Measurements from ENCODE around the gene SS18L1.

SS18L1 gene

DNA sequence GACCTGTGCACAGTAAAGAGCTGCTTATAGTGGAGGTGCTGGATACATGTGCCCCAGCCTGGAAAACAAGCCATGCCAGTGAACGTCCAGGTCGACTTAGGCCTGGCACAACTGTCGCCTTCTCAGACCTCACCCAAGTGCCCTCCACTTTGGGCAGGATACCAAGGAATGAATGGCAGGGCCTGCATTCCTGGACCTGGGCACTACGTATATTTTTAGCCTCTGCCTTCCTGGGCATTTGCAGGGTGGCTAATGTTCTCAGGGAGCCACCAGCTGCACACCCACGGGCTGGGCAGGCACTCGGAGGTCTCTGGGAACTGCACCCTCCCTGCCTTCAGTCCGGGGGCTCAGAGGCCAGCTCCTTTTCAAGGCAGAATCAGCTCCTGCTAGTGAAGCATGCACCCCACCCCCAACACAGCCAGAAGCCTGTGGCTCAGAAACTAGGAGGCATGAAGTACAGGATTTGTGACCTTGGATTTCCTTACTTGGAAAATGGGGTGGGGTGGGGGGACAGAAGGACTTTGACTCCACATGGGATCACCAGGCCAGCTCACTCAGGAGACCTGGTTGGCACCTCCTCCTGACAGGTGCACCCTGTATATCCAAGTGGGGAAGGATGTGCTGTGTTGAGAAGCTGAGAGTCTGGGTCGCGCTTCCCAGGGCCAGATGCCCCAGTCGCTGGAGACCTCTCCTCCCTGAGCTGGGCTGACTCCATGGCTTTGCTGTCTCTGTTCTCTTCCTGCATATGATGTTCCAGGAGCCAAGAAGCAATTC is 23.8 kb upstream of the SS18L1 start:
- in situ Hi-C loops (cut with HindIII; ENCODE audit: low sequenced_read_pairs): no loop called here

DNA sequence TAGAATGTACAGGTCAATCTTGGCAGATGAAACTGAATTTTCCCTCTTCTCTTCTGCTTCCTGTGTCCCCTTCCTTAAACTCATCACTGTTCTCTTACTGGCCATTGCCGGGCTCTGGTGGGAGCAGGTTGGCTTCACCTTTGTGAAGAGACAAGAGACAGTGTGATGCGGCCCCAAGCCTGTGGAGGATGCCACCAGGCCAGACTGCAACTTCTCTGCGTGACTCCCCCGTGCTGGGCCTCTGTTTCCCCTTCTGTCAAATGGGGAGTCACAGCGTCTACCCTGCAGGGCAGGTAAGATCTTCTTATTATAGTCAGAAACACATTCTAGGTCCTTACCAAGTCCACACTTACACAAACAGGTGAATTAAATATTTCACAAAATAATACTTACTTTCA is 23.2 kb upstream of the SS18L1 start:
- in situ Hi-C loops (cut with HindIII; ENCODE audit: low sequenced_read_pairs): no loop called here

DNA sequence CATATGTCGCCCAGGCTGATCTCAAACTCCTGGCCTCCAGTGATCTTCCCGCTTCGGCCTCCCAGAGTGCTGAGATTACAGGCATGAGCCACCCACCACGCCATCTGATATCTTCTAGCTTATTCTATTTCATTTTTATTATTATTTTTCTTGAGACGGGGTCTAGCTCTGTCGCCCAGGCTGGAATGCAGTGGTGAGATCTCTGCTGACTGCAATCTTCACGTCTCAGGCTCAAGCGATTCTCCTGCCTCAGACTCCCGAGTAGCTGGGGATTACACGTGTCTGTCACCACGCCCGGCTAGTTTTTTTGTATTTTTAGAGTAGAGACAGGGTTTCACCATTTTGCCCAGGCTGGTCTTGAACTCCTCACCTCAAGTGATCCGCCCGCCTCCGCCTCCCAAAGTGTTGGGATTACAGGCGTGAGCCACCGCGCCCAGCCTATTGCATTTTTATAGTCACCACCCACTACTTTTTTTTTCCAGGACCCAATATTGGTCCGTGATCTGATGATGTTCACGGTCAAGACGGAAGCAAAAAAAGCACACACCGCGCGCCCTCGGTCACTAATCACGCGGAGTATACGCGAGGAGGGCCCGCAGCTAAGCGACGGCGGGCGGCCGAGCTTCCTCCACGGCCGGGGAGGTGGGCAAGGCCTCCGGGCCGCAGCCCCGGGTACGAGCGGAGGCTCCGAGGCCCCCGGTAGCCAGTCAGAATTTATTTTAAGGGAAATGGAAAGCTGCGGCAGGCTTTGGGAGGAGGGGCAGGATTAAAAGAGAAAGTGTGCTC is 22.4 kb upstream of the SS18L1 start:
- in situ Hi-C loops (cut with HindIII; ENCODE audit: low sequenced_read_pairs): no loop called here

DNA sequence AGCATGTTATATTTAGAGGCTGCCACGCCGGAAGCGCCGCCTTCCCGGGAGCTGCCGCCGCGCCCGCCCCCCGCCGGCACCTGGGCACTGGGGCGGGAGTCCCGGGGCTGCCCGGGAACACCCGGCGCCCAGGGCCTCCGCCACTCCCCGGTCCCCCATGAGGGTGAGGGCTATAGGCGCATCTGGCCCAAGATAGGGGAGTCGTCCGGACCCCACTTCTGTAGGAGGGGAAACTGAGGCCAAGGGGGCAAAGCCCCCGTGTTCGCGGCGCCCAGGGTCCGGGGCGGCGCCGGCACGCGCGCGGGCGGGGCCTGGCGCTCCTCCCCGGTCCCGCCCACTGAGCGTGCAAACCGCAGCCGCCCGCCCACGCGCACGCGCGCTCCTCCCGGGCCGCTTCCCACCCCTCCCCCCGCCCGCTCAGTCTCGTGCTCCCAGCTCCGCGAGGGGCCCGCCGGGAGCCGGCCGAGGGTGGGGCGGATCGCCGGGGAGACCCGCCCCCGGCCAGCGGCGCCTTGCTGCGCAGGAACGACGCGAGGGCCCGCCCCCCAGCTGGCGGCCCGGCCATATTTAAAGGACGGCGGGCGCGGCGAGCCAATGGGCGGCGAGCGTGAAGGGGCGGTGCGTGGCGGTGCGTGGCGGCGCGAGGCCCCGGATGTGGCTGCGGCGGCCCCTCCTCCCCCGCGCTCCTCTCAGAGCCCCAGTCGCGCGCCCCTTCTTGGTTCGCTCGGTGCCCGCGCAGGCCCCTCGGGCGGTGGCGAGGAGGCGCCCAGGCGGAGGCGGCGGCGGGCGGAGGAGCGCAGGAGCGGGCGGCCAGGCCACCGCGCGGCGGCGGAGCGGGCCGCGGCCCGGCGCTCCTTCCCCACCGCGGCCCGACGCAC is 21.6 kb upstream of the SS18L1 start, which contains the start of gene LSM14B:
TSS of gene LSM14B (plus strand) at position 700 of the 878 bp plus-strand sequence. CDS start 192 bp downstream, outside the sequence.
- in situ Hi-C loops (cut with HindIII; ENCODE audit: low sequenced_read_pairs): no loop called here

DNA sequence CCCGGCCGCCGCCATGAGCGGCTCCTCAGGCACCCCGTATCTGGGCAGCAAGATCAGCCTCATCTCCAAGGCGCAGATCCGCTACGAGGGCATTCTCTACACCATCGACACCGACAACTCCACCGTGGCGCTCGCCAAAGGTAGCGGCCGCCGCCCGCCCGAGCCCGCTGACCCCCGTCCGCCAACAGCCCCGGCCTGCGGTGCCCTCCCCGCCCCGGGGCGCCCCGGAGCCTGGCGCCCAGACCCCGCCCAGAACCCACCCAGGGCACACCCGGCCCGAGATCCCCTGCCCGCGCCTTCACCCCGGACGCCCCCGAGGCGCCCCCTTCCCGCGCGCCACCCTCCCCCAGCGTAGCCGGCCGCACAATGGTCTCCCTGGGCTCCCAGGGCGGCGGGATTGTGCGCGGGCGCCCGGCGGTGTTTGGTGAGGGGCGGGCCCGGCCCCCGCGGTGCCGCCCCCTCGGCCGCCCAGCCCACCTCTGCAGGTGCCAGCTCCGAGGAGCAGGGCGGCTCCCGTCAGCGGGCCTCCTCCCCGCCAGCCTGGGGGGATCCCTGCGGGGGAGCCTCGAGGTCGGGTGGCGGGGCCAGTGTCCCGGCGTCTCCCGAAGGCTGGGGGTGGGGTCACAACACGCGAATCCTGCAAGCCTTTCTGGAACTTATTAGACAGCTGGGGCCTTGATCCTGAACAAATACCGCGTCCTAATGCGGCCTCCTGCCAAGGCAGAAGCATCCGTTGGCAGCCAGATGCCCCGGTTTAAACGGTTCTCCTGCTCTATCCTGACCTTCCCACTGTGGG is 20.7 kb upstream of the SS18L1 start:
- in situ Hi-C loops (cut with HindIII; ENCODE audit: low sequenced_read_pairs): no loop called here

DNA sequence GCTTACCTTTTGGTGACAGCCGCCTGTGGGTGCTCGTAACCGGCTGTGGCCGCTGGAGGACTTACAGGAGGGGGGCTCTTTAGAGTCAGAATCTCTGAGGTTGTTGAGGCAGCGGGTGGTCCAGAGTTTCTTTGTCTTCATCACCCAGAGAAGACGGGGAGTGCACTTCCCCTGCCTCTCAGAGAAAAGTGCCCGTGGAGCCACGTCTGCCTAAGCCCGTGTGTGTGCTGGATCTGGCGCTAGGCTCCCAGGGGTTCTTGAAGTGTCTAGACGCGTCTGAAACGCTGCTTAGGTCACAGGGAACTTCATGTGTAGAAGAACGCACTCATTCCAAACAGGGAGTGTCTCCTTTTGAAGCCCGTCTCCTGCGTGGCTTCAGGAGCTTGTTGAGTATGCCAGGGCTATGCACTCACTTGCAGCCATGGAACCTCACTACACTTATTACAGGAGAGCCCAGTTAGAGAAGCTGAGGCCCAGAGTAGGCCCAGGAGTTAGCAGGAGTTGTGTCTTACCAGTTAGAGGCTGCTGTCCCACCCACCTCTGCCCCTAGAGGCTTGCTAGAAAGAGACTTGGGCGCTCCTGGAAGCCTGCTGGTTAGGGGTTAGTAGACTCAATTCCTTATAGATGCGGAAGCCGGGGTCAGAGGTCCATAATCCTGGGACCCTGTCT is 20.0 kb upstream of the SS18L1 start:
- in situ Hi-C loops (cut with HindIII; ENCODE audit: low sequenced_read_pairs): no loop called here

DNA sequence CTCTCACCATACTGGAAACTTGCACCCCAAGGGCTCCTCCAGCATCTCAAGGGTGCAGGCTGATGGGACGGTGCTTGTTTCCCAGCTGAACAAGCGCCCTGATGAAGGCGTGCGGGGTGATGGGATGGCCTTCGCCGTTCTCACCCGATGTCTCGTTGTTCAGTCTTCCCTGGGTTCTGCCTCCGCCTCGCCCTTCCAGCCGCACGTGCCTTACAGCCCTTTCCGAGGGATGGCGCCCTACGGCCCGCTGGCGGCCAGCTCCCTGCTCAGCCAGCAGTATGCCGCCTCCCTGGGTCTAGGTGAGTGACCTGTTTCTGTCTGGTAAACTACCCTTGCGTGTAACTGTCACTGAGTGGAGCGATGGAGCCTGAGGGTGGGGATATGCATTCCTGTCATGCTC is 17.4 kb upstream of the SS18L1 start:
- in situ Hi-C loops (cut with HindIII; ENCODE audit: low sequenced_read_pairs): no loop called here

DNA sequence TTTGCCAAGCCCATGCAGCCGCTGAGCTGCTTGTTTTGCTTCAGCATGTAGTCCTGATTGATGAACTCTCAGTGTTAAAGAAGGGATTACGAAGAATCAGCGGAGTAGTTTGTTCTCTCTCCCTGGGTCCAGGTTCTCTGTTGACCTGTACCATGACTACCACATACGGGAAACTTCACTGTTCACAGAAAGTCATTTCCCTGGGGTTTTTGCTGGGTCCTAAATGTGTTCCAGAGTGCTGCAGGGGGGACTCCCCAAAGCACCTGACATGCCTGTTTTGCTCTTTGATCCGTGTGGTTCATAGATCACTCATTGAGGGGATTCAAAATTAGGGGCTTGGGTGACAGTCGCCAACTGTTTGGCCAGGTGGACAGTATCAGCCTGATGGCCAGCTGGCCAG is 15.8 kb upstream of the SS18L1 start:
- in situ Hi-C loops (cut with HindIII; ENCODE audit: low sequenced_read_pairs): no loop called here

DNA sequence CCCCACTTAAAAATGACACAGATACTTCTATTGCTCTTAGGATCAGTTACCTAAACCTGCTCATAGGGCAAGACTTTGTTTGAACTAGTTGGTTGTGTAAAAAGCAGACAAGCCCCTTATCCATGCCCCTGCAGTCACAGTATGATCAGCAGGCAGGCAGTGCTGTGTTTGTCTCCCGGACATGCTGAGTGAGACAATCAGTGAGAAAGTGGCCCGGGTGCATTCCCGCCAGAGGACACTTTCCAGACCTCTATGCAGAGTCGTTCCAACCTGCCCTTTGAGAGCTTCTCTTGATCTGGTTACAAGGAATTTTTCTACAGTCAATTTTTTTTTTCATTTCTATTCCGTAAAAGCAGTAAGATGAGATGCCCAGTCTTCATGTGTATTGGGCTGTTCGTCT is 15.1 kb upstream of the SS18L1 start:
- in situ Hi-C loops (cut with HindIII; ENCODE audit: low sequenced_read_pairs): no loop called here

DNA sequence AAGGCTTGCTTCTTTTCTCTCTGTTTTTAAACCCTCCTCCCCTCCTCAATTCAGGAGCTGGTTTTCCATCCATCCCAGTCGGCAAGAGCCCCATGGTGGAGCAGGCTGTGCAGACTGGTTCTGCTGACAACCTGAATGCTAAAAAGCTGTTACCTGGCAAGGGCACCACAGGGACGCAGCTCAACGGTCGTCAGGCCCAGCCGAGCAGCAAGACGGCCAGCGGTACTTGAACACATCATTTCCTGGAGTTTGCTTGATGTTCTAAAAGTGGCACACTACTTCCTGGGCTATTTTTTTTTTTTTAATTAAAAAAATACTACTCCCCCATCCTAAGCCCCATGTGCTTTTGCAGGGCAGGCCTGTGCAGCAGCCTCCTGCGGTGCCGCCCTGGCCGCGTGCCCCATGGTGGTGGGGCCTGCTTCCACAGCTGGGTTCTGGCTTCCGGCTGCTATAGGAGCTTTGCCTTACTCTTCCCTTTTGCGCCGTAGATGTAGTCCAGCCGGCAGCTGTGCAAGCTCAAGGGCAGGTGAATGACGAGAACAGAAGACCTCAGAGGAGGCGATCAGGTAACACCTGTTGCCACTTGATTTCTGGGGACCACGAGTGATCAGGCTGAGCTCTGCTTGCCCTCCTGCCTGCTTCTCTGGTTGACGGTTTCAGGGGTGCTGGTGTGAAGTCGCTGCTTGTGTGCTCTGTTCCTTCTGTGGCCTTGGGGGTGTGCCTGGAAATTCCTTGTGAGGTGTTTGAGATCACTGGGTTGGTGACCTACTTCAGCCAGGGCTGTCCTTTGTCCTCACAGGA is 13.6 kb upstream of the SS18L1 start:
- in situ Hi-C loops (cut with HindIII; ENCODE audit: low sequenced_read_pairs): no loop called here

DNA sequence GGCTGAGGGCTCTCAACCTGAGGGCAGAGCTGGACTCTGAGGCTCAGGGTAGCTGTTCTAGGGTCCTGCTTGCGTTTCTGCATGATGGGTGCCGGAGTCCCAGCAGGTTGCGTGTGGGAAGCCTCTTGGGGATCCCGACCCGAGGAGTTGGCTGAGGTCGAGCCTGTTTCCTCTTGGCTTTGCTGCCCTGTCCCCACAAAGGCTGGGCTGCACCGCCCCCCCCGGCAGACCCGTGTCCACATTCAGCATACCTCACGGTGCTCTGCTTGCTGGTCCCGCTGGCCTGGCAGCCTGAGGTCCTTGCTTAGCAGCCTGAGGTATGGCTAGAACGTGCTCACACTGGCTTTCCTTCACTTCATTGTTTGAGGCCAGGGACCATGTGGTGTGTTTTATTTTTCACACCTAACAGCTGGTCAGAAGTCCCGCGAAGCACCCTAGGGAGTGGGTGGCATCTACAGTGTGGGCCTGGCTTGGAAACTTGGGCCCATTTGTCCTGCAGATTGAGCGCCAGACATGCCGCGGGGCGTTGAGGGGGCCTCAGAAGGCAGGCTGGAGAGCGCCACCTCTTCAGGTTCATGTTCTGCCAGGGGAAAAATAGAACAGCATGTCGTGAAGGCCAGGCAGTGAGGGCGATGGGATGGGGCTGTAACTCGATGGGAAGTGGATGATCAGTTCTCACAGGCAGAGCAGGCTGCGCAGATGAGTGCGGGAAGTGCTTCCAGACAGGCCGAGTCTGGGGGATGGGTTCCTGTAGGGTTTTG is 11.8 kb upstream of the SS18L1 start:
- in situ Hi-C loops (cut with HindIII; ENCODE audit: low sequenced_read_pairs): no loop called here

DNA sequence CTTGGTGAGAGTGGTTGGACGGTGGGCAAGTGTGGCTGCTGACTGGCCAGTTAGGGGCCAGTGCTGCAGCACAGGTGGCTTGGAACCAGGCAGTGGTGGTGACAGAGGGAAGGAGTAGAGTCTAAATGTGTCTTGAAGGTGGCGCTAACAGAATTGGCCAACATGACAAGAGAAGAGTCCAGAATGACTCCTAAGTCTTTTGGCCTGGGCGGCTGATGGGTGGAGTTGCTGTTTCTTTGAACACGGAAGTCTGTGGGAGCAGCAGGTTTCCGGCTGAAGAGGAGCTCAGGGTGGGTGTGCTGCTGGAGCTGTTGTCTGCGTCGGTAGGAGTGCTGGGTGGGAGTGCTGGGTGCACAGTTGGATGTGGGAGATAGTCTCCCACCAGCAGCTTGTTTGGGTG is 11.1 kb upstream of the SS18L1 start:
- in situ Hi-C loops (cut with HindIII; ENCODE audit: low sequenced_read_pairs): no loop called here

DNA sequence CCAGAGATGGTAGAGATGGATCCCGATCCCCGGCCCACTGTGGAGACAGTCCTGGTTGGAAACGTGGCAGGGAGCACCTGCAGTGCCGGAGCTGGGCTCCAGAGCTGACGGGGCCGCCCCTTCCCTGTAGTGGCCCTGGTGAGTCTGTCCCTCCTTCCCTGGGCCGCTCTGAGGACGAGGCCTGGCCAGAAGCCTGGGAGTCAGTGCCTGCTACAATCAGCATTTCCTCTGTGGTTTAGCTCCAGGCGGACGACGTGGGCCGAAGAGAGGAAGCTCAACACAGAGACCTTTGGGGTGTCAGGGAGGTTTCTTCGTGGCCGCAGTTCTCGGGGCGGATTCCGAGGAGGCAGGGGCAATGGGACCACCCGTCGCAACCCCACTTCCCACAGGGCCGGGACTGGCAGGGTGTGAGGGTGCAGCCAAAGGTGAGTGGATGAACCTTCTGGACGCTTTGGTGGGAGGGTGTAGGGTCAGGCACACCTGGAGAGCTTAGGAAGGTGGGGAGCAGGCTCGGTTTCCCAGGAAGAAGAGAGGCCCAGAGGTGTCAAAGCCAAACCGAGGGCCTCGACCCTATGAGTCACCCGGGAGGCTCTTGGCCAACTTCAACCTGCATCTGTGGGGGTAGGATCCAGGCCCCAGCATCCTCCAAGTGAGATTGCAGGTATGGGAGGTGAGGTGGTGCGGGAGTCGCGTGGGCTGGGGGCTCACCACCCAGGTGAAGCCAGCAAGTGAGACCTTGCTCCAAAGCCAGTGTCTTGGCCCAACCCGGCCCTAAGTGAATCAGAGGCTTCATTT is 10.3 kb upstream of the SS18L1 start:
- in situ Hi-C loops (cut with HindIII; ENCODE audit: low sequenced_read_pairs): no loop called here

DNA sequence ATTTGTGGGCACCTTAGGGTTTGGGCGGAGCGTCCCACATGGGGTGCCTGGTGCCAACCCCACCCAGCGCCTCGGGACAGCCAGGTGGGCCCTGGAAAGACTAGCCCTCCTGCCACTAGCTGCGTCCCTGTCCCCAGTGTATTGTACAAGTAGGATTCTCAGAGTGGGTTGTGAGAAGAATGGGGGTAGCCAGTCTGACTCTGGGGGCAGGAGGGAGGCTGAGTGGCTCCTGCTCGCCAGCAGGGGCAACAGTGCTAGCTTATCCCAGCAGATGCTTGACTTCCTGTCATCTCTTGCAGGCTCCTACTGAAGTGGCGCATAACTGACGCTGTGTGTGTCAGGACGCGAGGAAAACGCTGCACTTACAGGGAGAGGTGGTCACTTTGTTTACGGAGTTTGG is 9.7 kb upstream of the SS18L1 start:
- in situ Hi-C loops (cut with HindIII; ENCODE audit: low sequenced_read_pairs): no loop called here

DNA sequence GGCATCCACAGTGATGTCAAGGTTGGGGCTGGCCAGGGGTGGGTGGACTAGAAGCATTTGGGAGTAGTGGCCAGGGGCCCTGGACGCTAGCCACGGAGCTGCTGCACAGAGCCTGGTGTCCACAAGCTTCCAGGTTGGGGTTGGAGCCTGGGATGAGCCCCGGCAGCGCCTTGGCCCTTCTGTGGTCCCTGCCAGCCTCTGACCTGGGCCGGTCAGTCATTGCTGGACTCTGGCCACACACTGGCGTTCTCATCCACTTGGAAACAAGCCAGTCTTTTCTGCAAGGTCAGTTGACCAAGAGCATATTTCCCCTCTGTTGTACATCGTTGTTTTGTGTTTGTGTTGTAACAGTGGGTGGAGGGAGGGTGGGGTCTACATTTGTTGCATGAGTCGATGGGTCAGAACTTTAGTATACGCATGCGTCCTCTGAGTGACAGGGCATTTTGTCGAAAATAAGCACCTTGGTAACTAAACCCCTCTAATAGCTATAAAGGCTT is 8.8 kb upstream of the SS18L1 start:
- in situ Hi-C loops (cut with HindIII; ENCODE audit: low sequenced_read_pairs): no loop called here

DNA sequence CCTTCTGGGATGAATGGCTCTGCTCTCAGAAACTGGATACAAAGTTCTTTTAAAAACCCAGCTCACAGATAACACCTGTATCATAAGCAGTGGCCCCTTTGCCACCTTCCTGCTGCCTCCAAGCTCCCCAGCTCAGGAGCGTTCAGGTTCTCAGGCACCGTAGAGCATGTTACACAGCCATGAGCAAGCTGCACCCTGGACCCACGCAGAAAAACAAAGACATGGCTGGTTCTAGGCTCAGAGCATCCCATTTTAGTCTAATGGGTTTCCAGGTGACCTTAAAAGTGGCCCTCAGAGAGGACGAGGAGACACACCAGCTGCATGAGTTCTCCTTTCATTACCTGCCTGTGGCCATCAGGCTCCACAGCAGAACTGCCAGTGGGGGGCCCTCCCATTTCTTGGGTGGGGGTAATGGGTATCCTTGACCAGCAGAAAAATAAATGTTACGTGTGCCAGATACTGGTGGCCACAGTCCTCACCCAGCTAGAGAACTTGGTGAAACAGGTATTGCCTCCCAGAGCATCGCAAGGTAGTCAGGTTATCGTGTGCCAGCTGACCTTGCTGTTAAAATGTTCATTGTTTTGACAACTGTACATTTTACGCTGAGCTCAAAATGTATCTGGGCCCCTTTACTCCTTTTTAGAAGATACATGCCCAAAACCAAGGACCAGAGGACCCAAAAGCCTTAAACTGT is 7.8 kb upstream of the SS18L1 start:
- in situ Hi-C loops (cut with HindIII; ENCODE audit: low sequenced_read_pairs): no loop called here
